Vagina (tissue), 2 donors: ENCODE data around the gene PSMD14. TPM values are rescaled to one million over a fixed set of nuclear protein-coding genes. Genes with fewer than 3 reads are reported as not detected.
A peak's percentile ranks its signal among the peaks of the same experiment; 100 is the strongest.
"Not testable (repeated sequence)": the region's sequence is repeated elsewhere in the genome, so short reads cannot be mapped to it uniquely, and the experiment has no call there.

ENCODE experiments used
- DNase-seq, 2 donors: peaks; one replicate each; pipeline ENCODE4 v3.0.0-alpha.2; 2017; ENCODE audit errors: extremely low spot score in 2 of 2
- H3K27ac ChIP-seq: fragments of 200-600 bp; sonication (generic); one replicate; pipeline ENCODE4 v1.5.1; 2019
- H3K27me3 ChIP-seq: fragments of 200-600 bp; sonication (generic); one replicate; pipeline ENCODE4 v1.5.1; 2019
- H3K36me3 ChIP-seq, 2 donors: fragments of 200-600 bp; sonication (generic); one replicate each; pipeline ENCODE4 v1.5.1; 2017 to 2019
- H3K4me1 ChIP-seq: fragments of 200-600 bp; sonication (generic); one replicate; pipeline ENCODE4 v1.5.1; 2019
- H3K4me3 ChIP-seq, 2 donors: fragments of 200-600 bp; sonication (generic); 1 replicate in 1 of 2; 2 replicates in 1 of 2; pipeline ENCODE4 v1.5.1; 2016 to 2019
- H3K9me3 ChIP-seq: fragments of 200-600 bp; sonication (generic); one replicate; pipeline ENCODE4 v1.5.1; 2019
- POLR2A ChIP-seq, 2 donors: fragments of 450-650 bp; IDR thresholded peaks; one replicate each; pipeline ENCODE4 v1.6.1; 2017; ENCODE audit warnings: antibody characterized with exemption in 2 of 2, mild to moderate bottlenecking in 2 of 2, moderate library complexity in 2 of 2
- POLR2AphosphoS5 ChIP-seq, 2 donors: sonication (generic); formaldehyde crosslinking; IDR thresholded peaks; one replicate each; pipeline ENCODE4 v1.9.0; 2017; ENCODE audit warnings: antibody characterized with exemption in 2 of 2, mild to moderate bottlenecking in 2 of 2, low read depth in 1 of 2; ENCODE audit not compliant: insufficient read depth in 1 of 2
- intact Hi-C: fragments of 100-400 bp; cut with DNase I; formaldehyde crosslinking; loops from one replicate; pipeline ENCODE4 v1.15.1; 2023
- total RNA-seq: library from RNA; depleted of rRNA; stranded (reverse); fragments of >200 nt; gene quantifications from one replicate; pipeline ENCODE4 v1.2.3, GENCODE V29; 2016
- TF ChIP-seq, protein P1 (sequence below), 3 experiments: fragments of 450-650 bp in 2 of 3; fragments of 200-600 bp in 1 of 3; sonication (generic) in 1 of 3; IDR thresholded peaks; one replicate each; pipeline ENCODE4 v1.5.1; 2017 to 2019; ENCODE audit warnings: antibody characterized with exemption in 3 of 3, mild to moderate bottlenecking in 2 of 3, moderate library complexity in 2 of 3

Gene PSMD14
- total RNA-seq, 1 donor from 2014 or later = 34.4 TPM

DNA sequence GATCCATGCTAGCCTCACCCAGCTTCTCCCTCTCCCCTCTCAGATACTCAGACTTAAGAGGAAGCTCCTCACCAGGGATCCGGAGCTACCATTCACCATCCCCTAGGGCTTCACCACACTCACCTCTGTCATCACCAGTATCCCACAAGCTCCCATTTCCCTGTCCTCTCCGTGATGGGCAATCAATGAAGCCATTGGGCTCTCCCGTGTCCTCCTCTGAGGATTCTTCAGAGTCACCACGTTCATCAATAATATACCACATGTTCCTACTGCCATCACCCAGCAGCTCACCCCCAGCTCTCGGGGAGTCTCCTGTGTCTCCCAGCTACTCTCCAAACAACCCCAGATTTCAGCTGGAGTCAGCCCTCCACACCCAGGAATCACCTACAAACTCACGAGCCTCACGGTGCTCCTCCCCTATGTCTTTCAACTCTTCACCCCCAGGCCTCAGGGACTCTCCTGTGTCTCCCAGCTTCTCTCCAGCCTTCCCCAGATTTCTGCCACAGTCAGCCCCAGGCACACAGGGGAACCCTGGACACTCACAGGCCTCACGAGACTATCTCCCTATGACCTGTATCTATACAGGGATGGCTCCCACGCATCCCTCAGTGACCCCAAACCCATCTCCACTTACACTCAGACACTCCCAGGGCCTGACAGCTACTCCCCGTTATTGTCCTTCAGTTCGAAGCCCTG lies 26.5 kb upstream of the PSMD14 start:
- H3K27ac ChIP-seq, H3K9me3 ChIP-seq, intact Hi-C loops, H3K27me3 ChIP-seq, H3K4me1 ChIP-seq, H3K36me3 ChIP-seq, DNase-seq, H3K4me3 ChIP-seq: not testable (repeated sequence)

DNA sequence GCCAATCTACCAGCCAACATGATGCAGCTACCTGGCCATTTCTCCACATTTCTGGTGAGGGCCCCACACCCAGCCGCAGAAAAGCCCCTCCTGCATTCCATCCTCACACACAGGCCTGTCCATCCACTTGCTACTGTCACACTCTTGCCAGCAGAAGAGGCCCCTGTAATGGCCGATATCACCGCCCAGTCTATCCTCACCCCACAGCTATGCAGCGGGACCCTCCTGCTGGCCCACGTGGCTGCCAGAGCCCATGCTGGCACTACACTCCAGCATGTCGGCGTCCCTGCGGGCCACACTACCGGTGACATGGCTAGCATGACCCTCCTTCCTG lies 25.9 kb upstream of the PSMD14 start:
- H3K27me3 ChIP-seq, intact Hi-C loops, H3K9me3 ChIP-seq, H3K27ac ChIP-seq, H3K4me1 ChIP-seq, H3K36me3 ChIP-seq, H3K4me3 ChIP-seq, DNase-seq: not testable (repeated sequence)

DNA sequence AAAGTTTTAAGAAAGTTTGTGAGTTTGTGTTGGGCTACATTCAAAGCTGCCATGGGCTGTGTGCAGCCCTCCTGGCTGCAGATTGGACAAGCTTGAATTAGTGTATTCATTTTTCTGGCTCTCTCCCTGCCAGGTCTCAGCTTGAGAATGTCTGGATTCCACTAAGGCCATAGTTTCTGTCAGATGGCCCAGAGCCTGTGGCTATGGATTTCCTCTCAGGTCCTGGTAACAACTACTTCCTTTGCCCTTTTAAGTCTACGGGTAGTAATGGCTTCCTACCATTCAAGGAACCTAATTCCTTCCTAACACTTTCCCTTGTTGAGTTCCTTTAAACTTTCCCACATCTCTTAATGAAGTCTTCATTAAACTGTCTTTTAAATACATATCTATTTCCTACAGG lies 24.3 kb upstream of the PSMD14 start:
- intact Hi-C loops = no loop called here
- no peaks in the 10 kb centered on the region for H3K27me3 ChIP-seq
- H3K4me1 ChIP-seq = no peaks in the 10 kb centered on the region
- H3K27ac ChIP-seq = no peak overlapping the region
- TF ChIP-seq POLR2AphosphoS5 (IDR thresholded peaks at IDR 0.05; ENCODE audit: insufficient read depth in 1 of 2, low read depth in 1 of 2) (no peak), POLR2A (IDR thresholded peaks at IDR 0.05) (no peak)
- TF ChIP-seq, protein P1, sequence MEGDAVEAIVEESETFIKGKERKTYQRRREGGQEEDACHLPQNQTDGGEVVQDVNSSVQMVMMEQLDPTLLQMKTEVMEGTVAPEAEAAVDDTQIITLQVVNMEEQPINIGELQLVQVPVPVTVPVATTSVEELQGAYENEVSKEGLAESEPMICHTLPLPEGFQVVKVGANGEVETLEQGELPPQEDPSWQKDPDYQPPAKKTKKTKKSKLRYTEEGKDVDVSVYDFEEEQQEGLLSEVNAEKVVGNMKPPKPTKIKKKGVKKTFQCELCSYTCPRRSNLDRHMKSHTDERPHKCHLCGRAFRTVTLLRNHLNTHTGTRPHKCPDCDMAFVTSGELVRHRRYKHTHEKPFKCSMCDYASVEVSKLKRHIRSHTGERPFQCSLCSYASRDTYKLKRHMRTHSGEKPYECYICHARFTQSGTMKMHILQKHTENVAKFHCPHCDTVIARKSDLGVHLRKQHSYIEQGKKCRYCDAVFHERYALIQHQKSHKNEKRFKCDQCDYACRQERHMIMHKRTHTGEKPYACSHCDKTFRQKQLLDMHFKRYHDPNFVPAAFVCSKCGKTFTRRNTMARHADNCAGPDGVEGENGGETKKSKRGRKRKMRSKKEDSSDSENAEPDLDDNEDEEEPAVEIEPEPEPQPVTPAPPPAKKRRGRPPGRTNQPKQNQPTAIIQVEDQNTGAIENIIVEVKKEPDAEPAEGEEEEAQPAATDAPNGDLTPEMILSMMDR (IDR thresholded peaks at IDR 0.05) = no peak
- H3K36me3 ChIP-seq = no peaks in the 10 kb centered on the region
- H3K4me3 ChIP-seq = no peak overlapping the region
- no peaks in the 10 kb centered on the region for H3K9me3 ChIP-seq
- no peak for DNase-seq

DNA sequence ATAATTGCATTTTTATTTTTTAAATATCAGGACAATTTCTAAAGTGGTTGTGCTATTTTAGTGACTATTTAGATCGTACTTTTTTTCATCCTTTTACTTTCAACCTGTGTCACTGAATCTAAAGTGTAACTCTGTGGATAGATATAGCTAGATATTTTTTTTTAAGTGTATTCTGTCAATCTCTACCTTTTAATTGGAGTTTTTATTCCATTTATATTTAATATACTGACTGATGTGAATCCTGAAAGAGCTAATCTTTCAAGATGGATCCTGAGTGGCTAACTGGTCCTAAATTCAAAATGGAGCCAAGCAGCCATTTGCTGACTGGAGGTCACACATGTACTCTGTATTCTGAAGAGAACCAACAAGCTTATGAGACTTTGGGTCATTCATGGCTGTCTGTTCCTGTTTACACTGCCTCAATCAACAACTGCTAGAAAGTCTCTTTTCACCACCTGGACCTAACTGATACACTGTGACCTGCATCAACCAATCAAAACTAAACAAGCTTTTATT lies 4.6 kb upstream of the PSMD14 start:
- Histone ChIP-seq H3K4me3 (no peak overlapping the region), H3K9me3 (no peaks in the 10 kb centered on the region), H3K27me3 (no peaks in the 10 kb centered on the region), H3K36me3 (no peaks in the 10 kb centered on the region), H3K4me1 (no peaks in the 10 kb centered on the region), H3K27ac (no peak overlapping the region)
- intact Hi-C loops = no loop called here
- DNase-seq = no peak
- TF ChIP-seq POLR2AphosphoS5 (IDR thresholded peaks at IDR 0.05; ENCODE audit: insufficient read depth in 1 of 2, low read depth in 1 of 2) (no peak), POLR2A (IDR thresholded peaks at IDR 0.05) (no peak)
- TF ChIP-seq, protein P1 (IDR thresholded peaks at IDR 0.05) = no peak

DNA sequence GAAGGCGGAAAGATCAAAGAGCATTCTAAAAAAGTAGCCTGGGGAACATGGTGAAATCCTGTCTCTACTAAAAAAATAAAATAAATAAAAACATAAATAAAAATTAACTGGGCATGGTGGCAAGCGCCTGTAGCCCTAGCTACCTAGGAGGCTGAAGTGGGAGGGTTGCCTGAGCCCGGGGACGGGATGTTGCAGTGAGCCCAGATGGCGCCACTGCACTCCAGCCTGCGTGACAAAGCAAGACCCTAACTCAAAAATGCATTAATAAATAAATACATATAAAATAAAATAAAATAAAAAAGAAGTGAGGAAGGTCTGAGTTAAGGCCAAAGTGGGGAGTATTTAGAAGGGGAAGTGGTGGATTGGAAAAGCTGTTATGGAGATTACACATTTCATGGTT lies 1.3 kb upstream of the PSMD14 start:
- Histone ChIP-seq H3K36me3 (no peaks in the 10 kb centered on the region), H3K4me3 (no peak overlapping the region), H3K4me1 (peaks cover 7% of the 10 kb centered on the region), H3K27ac (no peak overlapping the region), H3K27me3 (no peaks in the 10 kb centered on the region), H3K9me3 (no peaks in the 10 kb centered on the region)
- DNase-seq = no peak
- no peak for TF ChIP-seq POLR2AphosphoS5 (IDR thresholded peaks at IDR 0.05; ENCODE audit: insufficient read depth in 1 of 2, low read depth in 1 of 2)
- TF ChIP-seq POLR2A (IDR thresholded peaks at IDR 0.05) = no peak
- TF ChIP-seq, protein P1 (IDR thresholded peaks at IDR 0.05) = no peak
- intact Hi-C loops = no loop called here

DNA sequence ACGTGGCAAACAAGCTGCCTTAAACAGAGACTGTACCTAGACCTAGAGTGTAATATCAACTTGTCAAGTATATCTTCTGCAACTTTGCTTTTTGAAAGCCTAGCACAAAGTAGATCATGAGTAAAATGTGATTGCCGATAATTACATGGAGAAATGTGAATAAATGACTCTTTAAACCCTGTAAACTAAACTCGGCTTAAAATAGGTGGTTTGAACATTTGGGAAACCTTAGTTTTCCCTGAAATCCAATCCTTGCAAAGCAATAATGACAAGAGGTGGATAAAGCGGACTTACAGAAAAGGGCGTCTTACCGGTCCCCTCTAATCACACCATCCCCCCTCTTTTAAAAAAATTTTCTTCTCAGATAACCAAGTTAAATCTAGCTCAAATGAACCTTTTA lies 549 bp upstream of the PSMD14 start:
- H3K27me3 ChIP-seq = no peaks in the 10 kb centered on the region
- H3K27ac ChIP-seq = peak overlapping the region; percentile 78
- H3K4me3 ChIP-seq = peak overlapping the region; percentile 71 to 79
- no peaks in the 10 kb centered on the region for H3K36me3 ChIP-seq
- H3K9me3 ChIP-seq = no peaks in the 10 kb centered on the region
- intact Hi-C loops = no loop called here
- TF ChIP-seq, protein P1 (IDR thresholded peaks at IDR 0.05) = no peak
- no peak for TF ChIP-seq POLR2A (IDR thresholded peaks at IDR 0.05)
- no peak for TF ChIP-seq POLR2AphosphoS5 (IDR thresholded peaks at IDR 0.05; ENCODE audit: insufficient read depth in 1 of 2, low read depth in 1 of 2)
- peaks cover 7% of the 10 kb centered on the region for H3K4me1 ChIP-seq
- no peak for DNase-seq
